Measurements from ENCODE around the gene IQUB.
"Not testable (repeated sequence)": the region's sequence is repeated elsewhere in the genome, so short reads cannot be mapped to it uniquely, and the experiment has no call there.

Gene IQUB

DNA sequence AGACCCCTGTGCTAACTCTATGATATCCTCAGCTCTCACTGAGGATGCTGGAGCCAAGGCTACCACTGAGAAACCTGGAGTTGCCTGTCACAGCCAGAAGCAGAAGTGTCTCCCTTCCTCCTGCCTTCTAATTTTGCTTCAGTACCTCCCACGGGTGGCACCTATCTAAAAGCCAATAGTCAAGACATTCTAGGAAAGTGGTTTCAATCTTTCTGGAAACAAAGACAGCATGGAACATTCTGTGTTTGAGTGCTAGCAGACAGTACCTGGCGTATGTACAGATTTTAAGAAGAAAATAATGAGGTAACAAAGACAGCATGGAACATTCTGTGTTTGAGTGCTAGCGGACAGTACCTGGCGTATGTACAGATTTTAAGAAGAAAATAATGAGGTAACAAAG, 126.4 kb downstream of the IQUB start:
- DNase-seq: not testable (repeated sequence)

Measured in NCI-H1694 (cell line).